DMS53 (cell line): ENCODE measurements around the gene PDGFRB.

ENCODE experiments used
- DNase-seq: peaks from one replicate; lab custom pipeline; 2025; lab: John Stamatoyannopoulos, UW

The PDGFRB gene

DNA sequence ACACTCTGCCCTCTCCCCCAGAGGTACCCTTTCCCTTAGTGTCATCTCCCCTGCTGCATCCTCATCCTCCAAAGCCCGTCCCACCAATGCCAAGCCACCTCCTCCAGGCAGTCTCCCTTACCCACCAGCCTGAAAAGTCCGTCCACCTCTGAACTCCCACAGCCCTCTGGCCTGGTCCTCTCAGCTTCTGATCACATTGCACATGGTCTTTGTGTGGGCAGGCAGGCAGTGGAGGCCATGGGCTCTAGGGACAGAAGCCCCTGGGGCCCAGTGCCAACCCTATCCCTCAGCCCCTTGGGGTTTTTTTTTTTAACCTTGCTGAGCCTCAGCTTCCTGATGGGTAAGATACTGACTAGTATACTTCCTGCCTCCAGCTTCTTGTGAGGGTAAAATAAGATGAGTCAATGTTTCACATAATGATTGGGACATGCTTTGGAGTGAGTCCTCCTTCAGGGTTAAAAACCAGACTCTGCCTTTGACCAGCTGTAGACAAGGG, 88.7 kb downstream of the PDGFRB start:
- DNase-seq = no peak

DNA sequence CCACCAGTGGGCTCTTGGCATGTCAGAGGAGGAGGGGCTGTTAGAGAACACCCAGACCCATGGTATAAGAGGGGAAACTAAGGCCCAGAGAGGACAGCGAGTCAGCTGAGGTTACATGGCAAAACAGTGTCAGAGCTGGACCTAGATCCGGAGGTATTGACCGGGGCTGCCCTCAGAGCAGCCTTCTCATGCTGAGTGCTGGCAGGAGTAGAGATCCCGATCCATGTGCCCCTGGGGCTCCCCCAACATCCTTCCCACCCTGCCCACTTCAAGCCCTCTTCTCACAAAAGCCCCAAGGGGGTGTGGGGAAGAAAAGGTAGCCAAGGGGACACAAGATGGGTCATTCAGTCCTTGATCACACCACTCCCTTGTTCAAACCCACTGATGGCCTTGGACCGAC, 89.2 kb downstream of the PDGFRB start:
- DNase-seq = no peak

GRCh38 chr5:150065886-150066285, 89.8 kb downstream of the PDGFRB start:
- no peak for DNase-seq

GRCh38 chr5:150065346-150065745, 90.3 kb downstream of the PDGFRB start:
- no peak for DNase-seq

GRCh38 chr5:150064681-150065220, 90.9 kb downstream of the PDGFRB start:
- DNase-seq = no peak
